HepG2 (cell line): ENCODE data around the gene IL31.

Experiments used
- CTCF ChIP-seq: sonication (generic); formaldehyde crosslinking; IDR thresholded peaks from 2 replicates; pipeline ENCODE4 v1.5.0; 2020; ENCODE audit warnings: mild to moderate bottlenecking, missing genetic modification reagents, moderate library complexity
- ERF ChIP-seq: IDR thresholded peaks from 2 replicates; pipeline ENCODE4 v1.6.1; 2018; ENCODE audit warnings: missing biosample characterization, missing genetic modification reagents
- FOXK1 ChIP-seq: sonication (generic); formaldehyde crosslinking; IDR thresholded peaks from 2 replicates; pipeline ENCODE4 v1.4.0; 2020; ENCODE audit warnings: low read depth, missing genetic modification reagents, borderline replicate concordance
- HOXA5 ChIP-seq: sonication (generic); formaldehyde crosslinking; IDR thresholded peaks from 2 replicates; pipeline ENCODE4 v1.4.0; 2020; ENCODE audit warnings: missing genetic modification reagents
- MTA1 ChIP-seq: sonication (generic); formaldehyde crosslinking; IDR thresholded peaks from 2 replicates; pipeline ENCODE4 v1.4.0; 2020; ENCODE audit warnings: missing genetic modification reagents, mild to moderate bottlenecking, borderline replicate concordance

- TF ChIP-seq MTA1 (CRISPR knock-in tag) (no peak), CTCF (CRISPR knock-in tag) (no peak), ERF (CRISPR knock-in tag) (no peak), FOXK1 (no peak), HOXA5 (CRISPR knock-in tag) (no peak)
Measured at GRCh38 chr12:122123761-122124145, 50.3 kb downstream of the IL31 start.
